KOPT-K1 (cell line): ENCODE data around the gene ILK.

Experiments
- H3K27ac ChIP-seq: fragments of 200-600 bp; sonication (generic); 2 replicates; pipeline ENCODE4 v1.5.1; 2016; ENCODE audit warnings: antibody characterized with exemption, mild to moderate bottlenecking, low read depth, low read length; ENCODE audit not compliant: poor library complexity, severe bottlenecking
- H3K36me3 ChIP-seq: fragments of 200-600 bp; sonication (generic); 2 replicates; pipeline ENCODE4 v1.5.1; 2017; ENCODE audit warnings: antibody characterized with exemption, mild to moderate bottlenecking, low read length, moderate library complexity; ENCODE audit not compliant: insufficient read depth
- H3K9me3 ChIP-seq: fragments of 200-600 bp; sonication (generic); 2 replicates; pipeline ENCODE4 v1.5.1; 2017; ENCODE audit warnings: antibody characterized with exemption, low read length, mild to moderate bottlenecking; ENCODE audit not compliant: insufficient read depth, poor library complexity, severe bottlenecking

The ILK gene

DNA sequence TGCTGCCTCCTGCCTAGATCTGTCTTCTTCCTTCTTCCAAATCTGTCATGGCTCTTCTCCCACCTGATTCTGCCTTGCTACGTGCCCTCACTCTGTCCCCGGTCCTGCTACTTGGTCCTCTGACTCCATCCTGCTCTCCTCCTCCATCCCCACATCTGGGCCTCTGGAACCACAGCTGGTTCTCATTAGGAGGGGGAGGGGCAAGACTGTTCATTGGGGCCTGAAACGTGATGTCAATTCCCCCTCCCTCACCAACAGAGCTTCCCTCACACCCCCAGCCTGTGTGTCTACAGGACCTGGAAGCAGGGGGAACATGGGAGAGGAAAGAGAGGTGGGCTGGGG lies 43.0 kb downstream of the ILK start:
- H3K36me3 ChIP-seq, result no peaks in the 10 kb centered on the region
- no peaks in the 10 kb centered on the region for H3K9me3 ChIP-seq
- peak overlapping the region; percentile 69 for H3K27ac ChIP-seq

DNA sequence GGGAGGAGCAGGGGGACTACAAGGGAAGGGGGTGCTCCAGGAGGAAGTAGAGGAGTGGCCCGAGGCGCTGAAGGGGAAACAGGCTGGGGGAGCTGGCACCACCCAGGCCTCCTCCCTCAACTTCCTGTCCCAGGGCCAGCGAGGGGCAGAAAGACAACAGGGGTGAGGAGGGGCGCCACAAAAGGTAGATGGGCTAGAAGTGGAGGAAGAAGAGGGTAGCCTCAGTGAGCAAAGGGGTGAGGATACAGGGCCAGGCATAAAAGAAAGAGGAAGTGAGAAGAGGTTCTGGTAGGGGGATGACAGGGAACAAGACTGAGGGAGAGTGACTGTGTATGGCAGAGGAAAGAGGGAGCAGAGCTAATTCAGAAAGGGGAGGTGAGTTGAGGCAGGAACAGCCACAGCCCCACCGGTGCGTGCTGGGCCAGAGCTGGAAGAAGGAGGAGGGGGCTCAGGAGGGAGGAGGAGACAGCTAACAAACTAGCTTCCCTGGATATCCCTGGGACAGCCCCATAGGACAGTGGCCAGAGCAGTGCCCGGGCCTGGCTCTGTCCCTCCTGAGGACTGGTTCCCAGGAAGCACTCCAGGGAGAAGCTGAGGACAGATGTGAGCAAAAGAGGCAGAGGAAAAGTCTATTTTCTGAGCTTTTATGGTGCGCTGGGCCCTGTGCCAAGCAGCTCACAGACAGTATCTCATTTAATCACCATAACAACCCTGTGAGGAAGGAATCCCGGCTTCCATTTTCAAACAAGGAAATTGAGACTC lies 43.5 kb downstream of the ILK start:
- H3K36me3 ChIP-seq, result no peaks in the 10 kb centered on the region
- H3K27ac ChIP-seq, result peak overlapping the region; percentile 69
- no peaks in the 10 kb centered on the region for H3K9me3 ChIP-seq

DNA sequence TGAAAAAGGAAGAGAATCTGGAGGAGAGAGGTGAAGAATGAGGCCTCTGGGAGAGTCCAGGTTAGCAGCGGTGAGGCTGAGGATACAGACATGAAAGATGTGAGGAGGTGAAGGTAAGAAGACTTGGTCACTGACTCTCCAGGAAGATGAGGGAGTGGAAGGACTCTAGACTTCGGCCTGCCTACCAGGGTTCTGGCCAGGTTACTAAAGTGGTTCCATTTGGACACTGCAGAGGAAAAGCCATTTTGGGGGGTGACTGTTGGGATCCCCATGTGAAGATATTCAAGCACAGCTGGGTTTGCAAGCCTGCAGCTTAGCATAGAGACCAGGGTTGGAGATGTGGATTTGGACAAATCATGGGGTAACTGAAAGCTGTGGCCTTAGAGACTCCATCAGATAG lies 44.3 kb downstream of the ILK start:
- no peaks in the 10 kb centered on the region for H3K9me3 ChIP-seq
- peak overlapping the region; percentile 69 for H3K27ac ChIP-seq
- H3K36me3 ChIP-seq, result no peaks in the 10 kb centered on the region

DNA sequence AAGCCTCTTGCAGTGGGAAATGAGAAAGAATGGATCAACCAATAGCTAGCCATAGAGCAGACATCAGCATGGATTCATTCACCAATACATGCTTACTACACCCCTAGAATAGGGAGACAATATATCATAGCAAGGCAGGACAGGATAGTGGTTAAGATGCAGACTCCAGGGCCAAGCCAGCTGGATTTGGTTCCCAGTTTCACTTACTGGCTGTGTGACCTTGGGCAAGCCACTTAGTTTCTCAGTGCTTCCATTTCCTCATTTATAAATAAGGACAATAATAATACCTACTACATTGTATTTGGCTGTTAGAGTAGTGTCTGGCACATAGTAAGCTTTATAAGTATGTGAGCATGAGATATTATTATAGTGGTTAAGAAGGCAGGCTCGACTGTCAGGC lies 44.9 kb downstream of the ILK start:
- no peaks in the 10 kb centered on the region for H3K36me3 ChIP-seq
- no peak overlapping the region for H3K27ac ChIP-seq
- H3K9me3 ChIP-seq, result no peaks in the 10 kb centered on the region

DNA sequence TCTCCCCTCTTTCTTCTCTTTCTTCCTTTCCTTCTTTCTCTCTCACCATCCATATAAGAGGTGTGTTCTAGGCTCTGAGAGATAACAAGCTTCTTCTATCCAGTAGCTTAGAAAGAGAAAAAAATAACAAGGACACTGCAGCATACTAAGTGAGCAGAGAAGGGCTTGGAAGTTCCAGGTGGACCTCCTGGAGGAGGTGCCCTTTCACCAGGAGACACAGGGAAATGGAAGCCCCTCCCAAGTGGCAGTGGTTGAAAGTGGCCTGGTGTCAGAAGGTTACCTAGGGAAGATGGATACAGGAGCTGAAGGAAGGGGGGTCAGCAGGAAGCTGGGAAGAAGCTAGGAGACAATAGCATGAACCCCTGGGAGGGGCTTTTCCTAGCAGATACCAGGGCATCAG lies 46.5 kb downstream of the ILK start:
- no peak overlapping the region for H3K27ac ChIP-seq
- H3K9me3 ChIP-seq, result no peaks in the 10 kb centered on the region
- no peaks in the 10 kb centered on the region for H3K36me3 ChIP-seq

DNA sequence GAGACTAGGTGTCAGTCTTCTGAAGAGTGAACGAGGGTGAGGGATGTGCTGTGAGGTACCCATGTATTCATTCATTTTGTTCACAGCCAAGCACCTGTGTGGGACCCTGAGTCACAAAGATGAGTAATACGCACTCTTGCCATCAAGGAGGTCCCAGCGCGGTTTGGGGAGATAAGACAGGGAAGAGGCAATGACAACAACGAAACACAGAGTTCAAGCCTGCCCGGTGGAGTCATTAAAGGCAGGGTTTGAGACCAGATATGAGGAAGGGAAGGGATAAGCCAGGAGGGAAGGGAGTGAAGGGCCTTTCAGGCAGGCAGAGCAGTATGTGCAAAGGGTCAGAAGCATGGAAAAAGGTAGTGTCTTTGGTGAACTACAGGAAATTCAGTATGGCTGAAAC lies 47.4 kb downstream of the ILK start:
- Histone ChIP-seq H3K27ac (no peak overlapping the region), H3K9me3 (no peaks in the 10 kb centered on the region), H3K36me3 (no peaks in the 10 kb centered on the region)

DNA sequence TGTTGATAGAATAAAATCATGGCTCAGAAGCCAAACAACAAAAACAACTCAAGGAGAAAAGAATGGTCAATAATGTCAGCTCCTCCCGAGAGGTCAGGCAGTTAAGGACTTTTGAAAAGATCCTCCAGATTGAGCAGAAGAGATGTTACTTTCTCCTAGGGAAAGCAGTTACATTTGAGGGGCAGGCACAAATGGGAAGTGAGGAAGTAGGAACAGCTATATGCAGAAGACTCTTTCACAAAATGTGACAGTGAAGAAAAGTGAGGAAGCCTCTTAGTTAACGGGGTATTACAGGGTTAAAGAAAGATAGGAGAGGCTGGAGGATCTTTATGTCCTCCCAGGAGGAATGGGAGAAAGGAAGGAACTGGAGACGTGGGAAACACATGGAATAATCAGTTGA lies 48.6 kb downstream of the ILK start:
- Histone ChIP-seq H3K27ac (no peak overlapping the region), H3K36me3 (no peaks in the 10 kb centered on the region), H3K9me3 (no peaks in the 10 kb centered on the region)

DNA sequence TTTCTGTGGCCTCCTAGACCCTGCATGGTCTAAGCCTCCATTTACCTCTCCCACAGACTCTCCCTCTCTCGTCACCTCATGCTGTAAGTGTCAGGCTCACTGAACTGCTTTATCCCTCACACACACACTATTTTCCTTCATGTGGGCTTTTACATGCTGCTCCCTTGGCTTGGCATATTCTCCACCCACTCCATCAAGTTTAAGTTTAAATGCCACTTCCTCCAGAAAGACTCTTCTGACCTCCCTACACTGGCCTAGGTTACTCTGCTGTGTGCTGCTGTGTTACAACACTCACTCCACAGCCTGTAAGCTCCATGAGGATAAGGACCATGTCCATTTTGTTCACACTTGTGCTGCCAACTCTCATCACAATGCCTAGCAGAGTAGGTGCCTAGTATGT lies 49.5 kb downstream of the ILK start:
- Histone ChIP-seq H3K9me3 (no peaks in the 10 kb centered on the region), H3K27ac (no peak overlapping the region), H3K36me3 (no peaks in the 10 kb centered on the region)

DNA sequence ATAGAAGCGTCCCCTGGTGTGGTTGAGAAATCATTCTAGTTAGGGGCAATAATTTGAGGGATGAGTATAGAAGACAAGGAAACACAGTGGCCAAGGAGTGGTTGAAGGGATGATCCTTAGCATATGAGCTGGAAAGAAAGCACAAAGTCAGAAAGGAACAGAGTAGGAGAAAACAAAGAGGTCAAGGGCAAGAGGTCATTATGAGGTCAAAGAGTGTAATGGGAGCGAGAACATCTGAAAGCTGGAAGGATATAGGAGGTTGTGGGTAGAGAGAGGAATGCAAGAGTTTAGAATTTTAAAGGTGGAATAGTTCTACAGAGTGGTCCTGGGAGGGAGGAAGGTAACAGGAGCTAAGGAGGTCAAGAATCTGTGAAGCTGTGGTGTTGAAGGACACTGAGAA lies 50.1 kb downstream of the ILK start:
- Histone ChIP-seq H3K9me3 (no peaks in the 10 kb centered on the region), H3K27ac (no peak overlapping the region), H3K36me3 (no peaks in the 10 kb centered on the region)

DNA sequence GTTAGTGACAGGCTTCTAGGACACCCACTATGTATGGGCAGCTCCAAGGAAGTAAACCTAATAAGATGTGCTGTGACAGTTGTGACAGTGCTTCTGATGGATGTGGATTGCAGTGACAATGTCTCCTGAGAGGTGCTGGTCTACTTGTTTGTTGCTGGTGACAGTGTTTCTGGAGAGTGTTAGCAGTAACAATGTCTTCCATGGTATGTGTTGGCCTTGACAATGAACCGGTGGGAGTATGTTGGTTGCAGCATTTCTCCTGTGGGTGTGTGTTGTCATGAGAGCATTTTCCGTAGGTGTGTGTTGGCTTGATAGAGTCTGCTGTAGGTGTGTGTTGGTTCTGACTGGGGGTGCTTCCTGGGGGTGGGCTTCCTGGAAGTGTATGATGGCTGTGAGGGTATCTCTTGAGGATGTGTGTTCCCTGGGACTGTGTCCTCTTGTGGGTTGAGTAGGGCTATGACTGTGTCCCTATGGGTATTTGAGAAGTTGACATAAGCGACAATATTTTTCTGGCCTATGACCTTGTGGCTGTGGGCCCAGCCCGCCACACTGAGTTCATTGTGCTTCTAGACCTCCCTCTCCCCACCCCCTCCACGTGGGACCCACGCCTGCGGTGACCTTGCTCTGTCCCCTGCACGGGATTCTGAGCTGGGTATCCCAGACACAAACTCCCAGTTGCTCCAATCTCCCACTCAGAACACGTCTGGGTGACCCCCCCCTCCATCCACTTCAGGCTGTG lies 50.9 kb downstream of the ILK start:
- H3K9me3 ChIP-seq, result no peaks in the 10 kb centered on the region
- no peak overlapping the region for H3K27ac ChIP-seq
- H3K36me3 ChIP-seq, result no peaks in the 10 kb centered on the region

DNA sequence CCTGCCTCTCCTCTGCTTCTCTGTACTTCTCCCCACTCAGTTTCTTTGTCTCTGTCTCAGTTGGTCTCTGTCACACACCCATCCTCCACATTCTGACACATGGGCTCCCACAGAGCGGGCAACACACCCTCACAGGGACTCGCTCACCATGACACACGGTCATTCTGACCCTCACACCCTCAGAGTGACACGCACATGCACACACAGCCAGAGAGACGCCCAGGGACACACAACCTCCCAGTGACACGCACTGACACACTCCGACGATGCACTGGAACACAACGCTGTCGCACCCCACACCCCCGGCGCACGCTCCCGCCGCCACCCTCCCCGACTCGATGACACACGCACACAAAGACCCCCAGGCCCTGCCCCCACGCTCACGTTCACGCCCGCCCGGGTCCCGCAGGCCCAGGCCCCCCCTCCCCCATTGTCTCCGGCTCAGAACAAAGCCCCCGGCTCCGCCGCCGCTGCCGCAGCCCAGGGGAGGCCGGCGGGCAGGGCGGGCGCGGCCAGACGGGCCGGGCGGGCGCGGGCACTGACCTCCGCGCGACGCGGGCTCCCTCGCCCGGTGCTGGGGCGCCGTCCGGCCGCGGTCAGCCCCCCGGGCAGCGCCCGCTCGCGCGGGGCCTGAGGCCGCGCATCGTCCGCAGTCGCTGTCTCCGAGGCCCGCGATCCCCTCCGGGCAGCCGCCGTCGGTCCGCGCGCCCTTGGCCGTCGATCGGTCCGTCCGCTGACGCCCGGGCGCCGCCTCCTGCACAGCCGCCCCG lies 51.6 kb downstream of the ILK start:
- Histone ChIP-seq H3K36me3 (no peaks in the 10 kb centered on the region), H3K27ac (no peak overlapping the region)

DNA sequence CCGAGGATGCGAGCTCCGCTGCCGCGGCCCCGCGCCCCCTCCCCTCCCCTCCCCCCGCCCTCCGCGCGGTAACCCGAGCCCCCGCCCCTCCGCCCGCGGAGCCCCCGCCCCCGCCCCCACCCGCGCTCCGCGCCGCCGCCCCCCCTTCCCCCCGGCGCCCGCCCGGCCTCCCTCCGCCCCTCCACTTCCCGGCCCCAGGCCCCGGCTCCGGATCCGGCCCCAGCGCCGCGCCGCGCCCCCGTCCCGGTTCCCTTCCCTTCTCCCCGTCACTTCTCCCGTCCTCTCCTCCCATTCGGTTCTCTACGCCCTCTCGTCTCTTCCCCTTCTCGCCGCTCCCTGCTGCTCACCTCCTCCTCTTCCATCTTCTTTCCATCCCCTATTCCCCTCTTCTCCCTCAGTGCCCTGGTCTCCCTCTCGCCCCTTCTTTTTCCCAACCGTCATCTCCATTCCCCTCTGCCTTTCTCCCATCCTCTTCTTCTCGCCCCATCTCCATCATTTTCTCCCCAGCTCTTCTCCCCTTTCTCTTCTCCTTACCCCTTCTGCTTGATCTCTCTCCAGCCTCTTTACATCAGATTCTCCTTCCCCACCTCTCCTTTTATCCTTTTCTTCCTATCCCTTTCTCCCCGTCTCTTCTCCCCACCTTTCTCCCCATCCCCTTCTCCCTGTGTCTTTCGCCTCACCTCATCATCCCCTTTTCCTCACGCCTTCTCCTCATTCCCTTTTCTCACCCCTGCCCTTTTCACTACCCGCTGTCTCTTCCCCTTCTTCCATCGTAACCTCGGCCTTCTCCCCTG lies 52.4 kb downstream of the ILK start, which contains the start of gene DCHS1:
Gene DCHS1 (minus strand): TSS at position 20 of the 794 bp plus-strand sequence. CDS start 14,196 bp downstream, outside the sequence.
- Histone ChIP-seq H3K27ac (peak within 1 kb of the TSS; percentile 8), H3K36me3 (no peaks in the 10 kb centered on the region), H3K9me3 (no peaks in the 10 kb centered on the region)

More for the DNA sequence above, 51.6 kb downstream of the ILK start:
- no peaks in the 10 kb centered on the region for H3K9me3 ChIP-seq

DNA sequence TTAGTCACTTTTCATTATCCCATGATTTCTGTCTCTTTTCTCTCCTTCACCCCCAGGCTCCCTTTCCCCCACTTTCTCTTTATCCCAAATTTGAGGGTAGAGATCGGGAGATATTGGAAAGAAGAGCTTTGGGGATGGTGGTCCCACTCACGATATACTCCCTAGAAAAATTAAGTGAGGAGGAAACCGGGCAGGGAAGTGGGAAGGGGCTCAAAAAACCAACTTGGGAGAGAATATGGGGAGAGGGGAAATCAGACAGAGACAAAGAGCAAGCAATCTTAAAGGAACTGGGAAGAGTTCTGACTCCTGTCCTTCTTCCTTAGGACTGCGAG lies 53.0 kb downstream of the ILK start:
- H3K36me3 ChIP-seq, result no peaks in the 10 kb centered on the region
- no peaks in the 10 kb centered on the region for H3K9me3 ChIP-seq
- H3K27ac ChIP-seq, result no peak overlapping the region

DNA sequence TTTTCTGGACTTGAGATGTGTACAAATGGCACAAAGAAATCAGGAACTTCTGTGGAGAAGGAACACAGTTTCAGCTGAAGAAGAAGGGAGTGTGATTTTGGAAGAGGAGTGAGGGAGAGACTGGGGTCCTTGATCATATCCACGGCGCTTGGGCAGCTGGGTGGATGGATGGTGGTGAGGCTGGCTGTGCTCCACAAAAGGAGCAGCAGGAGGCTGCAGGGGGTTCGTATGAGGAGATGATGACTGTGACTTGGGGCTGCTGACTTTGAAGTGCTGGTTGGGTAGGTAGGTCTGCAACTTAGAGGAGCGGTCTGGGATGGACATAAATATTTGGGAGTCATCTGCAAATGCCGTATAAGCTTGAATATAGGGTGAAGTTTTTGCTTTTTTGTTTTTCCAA lies 53.4 kb downstream of the ILK start:
- no peak overlapping the region for H3K27ac ChIP-seq

DNA sequence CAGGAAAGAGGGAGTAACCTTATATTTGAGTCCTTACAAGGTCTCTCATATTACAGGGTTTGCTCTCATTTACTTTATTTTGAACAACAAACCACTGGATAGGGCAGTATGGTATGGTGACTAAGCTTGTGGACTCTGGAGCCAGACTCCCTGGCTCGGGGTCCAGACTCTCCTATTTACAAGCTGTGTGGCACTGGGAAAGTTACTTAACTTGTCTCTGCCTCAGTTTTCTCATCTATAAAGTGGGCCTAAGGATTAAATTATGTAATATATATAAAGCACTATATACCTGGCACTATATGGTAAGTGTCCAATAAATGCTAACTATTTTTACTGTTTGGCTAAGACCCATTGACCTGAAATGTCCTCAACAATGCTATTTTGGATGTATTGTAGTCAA lies 53.8 kb downstream of the ILK start:
- Histone ChIP-seq H3K9me3 (no peaks in the 10 kb centered on the region), H3K27ac (no peak overlapping the region), H3K36me3 (no peaks in the 10 kb centered on the region)

More for the DNA sequence above, 53.4 kb downstream of the ILK start:
- H3K9me3 ChIP-seq, result no peaks in the 10 kb centered on the region
- H3K36me3 ChIP-seq, result no peaks in the 10 kb centered on the region
